H9 (cell line): ENCODE data around the gene ZNF440. TPM values are rescaled to one million over a fixed set of nuclear protein-coding genes. Genes with fewer than 3 reads are reported as not detected.

Source experiments
- DNase-seq: peaks from one replicate; pipeline ENCODE4 v3.0.0-alpha.2; 2017
- H2AFZ ChIP-seq: one replicate; pipeline ENCODE4 v1.6.1; 2013; ENCODE audit warnings: mild to moderate bottlenecking, low read length, control low read depth, moderate library complexity
- H2AK5ac ChIP-seq: 2 replicates; pipeline ENCODE4 v1.6.1; 2013; ENCODE audit warnings: low read length, control low read depth, mixed read lengths; ENCODE audit not compliant: insufficient read length
- H2BK120ac ChIP-seq: one replicate; pipeline ENCODE4 v1.6.1; 2013; ENCODE audit warnings: low read depth, mild to moderate bottlenecking, low read length, control low read depth, inconsistent platforms; ENCODE audit not compliant: poor library complexity, severe bottlenecking
- H2BK12ac ChIP-seq: 2 replicates; pipeline ENCODE4 v1.6.1; 2013; ENCODE audit warnings: low read length, control low read depth, mixed read lengths, low read depth; ENCODE audit not compliant: insufficient read length
- H2BK15ac ChIP-seq: 2 replicates; pipeline ENCODE4 v1.6.1; 2013; ENCODE audit warnings: low read depth, low read length, control low read depth
- H2BK20ac ChIP-seq: one replicate; pipeline ENCODE4 v1.6.1; 2013; ENCODE audit warnings: low read depth, mild to moderate bottlenecking, low read length, control low read depth, inconsistent platforms; ENCODE audit not compliant: poor library complexity, severe bottlenecking
- H2BK5ac ChIP-seq: 2 replicates; pipeline ENCODE4 v1.6.1; 2013; ENCODE audit warnings: low read length, control low read depth, mixed read lengths; ENCODE audit not compliant: insufficient read length
- H3K14ac ChIP-seq: 2 replicates; pipeline ENCODE4 v1.6.1; 2013; ENCODE audit warnings: low read length, control low read depth; ENCODE audit not compliant: insufficient read depth
- H3K18ac ChIP-seq: 2 replicates; pipeline ENCODE4 v1.6.1; 2013; ENCODE audit warnings: low read depth, mild to moderate bottlenecking, mixed read lengths, low read length, control low read depth; ENCODE audit not compliant: insufficient read length
- H3K23ac ChIP-seq: 2 replicates; pipeline ENCODE4 v1.6.1; 2013; ENCODE audit warnings: low read length, control low read depth, mixed read lengths, low read depth; ENCODE audit not compliant: insufficient read length
- H3K23me2 ChIP-seq: 2 replicates; pipeline ENCODE4 v1.6.1; 2013; ENCODE audit warnings: low read depth, mild to moderate bottlenecking, mixed read lengths, low read length, control low read depth; ENCODE audit not compliant: insufficient read length, poor library complexity, severe bottlenecking
- H3K27ac ChIP-seq: 2 replicates; pipeline ENCODE4 v1.5.1; 2013; ENCODE audit warnings: low read length, control low read depth, mixed read lengths, low read depth; ENCODE audit not compliant: insufficient read length
- H3K27me3 ChIP-seq: 2 replicates; pipeline ENCODE4 v1.6.1; 2013; ENCODE audit warnings: low read length, control low read depth, inconsistent platforms; ENCODE audit not compliant: insufficient read depth
- H3K4ac ChIP-seq: 2 replicates; pipeline ENCODE4 v1.6.1; 2013; ENCODE audit warnings: low read depth, mild to moderate bottlenecking, control low read depth, inconsistent platforms, low read length, moderate library complexity
- H3K4me1 ChIP-seq: 2 replicates; pipeline ENCODE4 v1.6.1; 2013; ENCODE audit warnings: low read length, control low read depth, inconsistent platforms; ENCODE audit not compliant: insufficient read depth
- H3K4me2 ChIP-seq: 2 replicates; pipeline ENCODE4 v1.6.1; 2013; ENCODE audit warnings: low read length, control low read depth, mixed read lengths; ENCODE audit not compliant: insufficient read length, insufficient read depth
- H3K56ac ChIP-seq: 2 replicates; pipeline ENCODE4 v1.6.1; 2013; ENCODE audit warnings: low read depth, mild to moderate bottlenecking, mixed read lengths, low read length, control low read depth; ENCODE audit not compliant: insufficient read length
- H3K79me1 ChIP-seq: 2 replicates; pipeline ENCODE4 v1.6.1; 2013; ENCODE audit warnings: low read depth, mild to moderate bottlenecking, moderate library complexity, low read length, control low read depth, inconsistent platforms; ENCODE audit not compliant: insufficient read depth, poor library complexity, severe bottlenecking
- H3K79me2 ChIP-seq: 2 replicates; pipeline ENCODE4 v1.6.1; 2013; ENCODE audit warnings: low read length, control low read depth, inconsistent platforms; ENCODE audit not compliant: insufficient read depth
- H3K9ac ChIP-seq: 2 replicates; pipeline ENCODE4 v1.6.1; 2013; ENCODE audit warnings: low read length, control low read depth, mixed read lengths; ENCODE audit not compliant: insufficient read length; ENCODE audit errors: extremely low read depth
- H3K9me3 ChIP-seq: one replicate; pipeline ENCODE4 v1.6.1; 2013; ENCODE audit warnings: low read depth, low read length, inconsistent platforms; ENCODE audit not compliant: control insufficient read depth
- H3T11ph ChIP-seq: one replicate; pipeline ENCODE4 v1.6.1; 2013; ENCODE audit warnings: mild to moderate bottlenecking, low read length, control low read depth, inconsistent platforms
- H4K20me1 ChIP-seq: one replicate; pipeline ENCODE4 v1.6.1; 2013; ENCODE audit not compliant: control insufficient read depth, insufficient read length, insufficient read depth
- H4K5ac ChIP-seq: 2 replicates; pipeline ENCODE4 v1.6.1; 2013; ENCODE audit warnings: low read depth, mild to moderate bottlenecking, mixed read lengths, low read length, control low read depth; ENCODE audit not compliant: insufficient read length
- H4K8ac ChIP-seq: replicated peaks from 2 replicates; pipeline ENCODE4 v1.6.1; 2013; ENCODE audit warnings: low read length, control low read depth, mixed read lengths, low read depth; ENCODE audit not compliant: insufficient read length
- H4K91ac ChIP-seq: 2 replicates; pipeline ENCODE4 v1.6.1; 2013; ENCODE audit warnings: low read depth, mild to moderate bottlenecking, moderate library complexity, mixed read lengths, low read length, control low read depth; ENCODE audit not compliant: insufficient read length
- H3K27ac Mint-ChIP-seq, 3 experiments: 2 replicates in 2 of 3; 3 replicates in 1 of 3; pipeline ENCODE4 v1.8.0; 2020 to 2021; ENCODE audit warnings: mixed read lengths in 3 of 3, mild to moderate bottlenecking in 1 of 3, moderate library complexity in 1 of 3
- H3K27me3 Mint-ChIP-seq: 2 replicates; pipeline ENCODE4 v1.8.0; 2021; ENCODE audit warnings: low read depth, mild to moderate bottlenecking, moderate library complexity, mixed read lengths
- H3K36me3 Mint-ChIP-seq, 3 experiments: 2 replicates in 2 of 3; 3 replicates in 1 of 3; pipeline ENCODE4 v1.8.0; 2020 to 2021; ENCODE audit warnings: low read depth in 3 of 3, mixed read lengths in 3 of 3; ENCODE audit not compliant: insufficient read depth in 1 of 3
- H3K4me1 Mint-ChIP-seq, 2 experiments: 2 replicates each; pipeline ENCODE4 v1.8.0; 2020; ENCODE audit warnings: mixed read lengths in 2 of 2
- H3K4me3 Mint-ChIP-seq, 2 experiments: 2 replicates in 1 of 2; 3 replicates in 1 of 2; pipeline ENCODE4 v1.8.0; 2020 to 2021; ENCODE audit warnings: mild to moderate bottlenecking in 2 of 2, mixed read lengths in 2 of 2, moderate library complexity in 1 of 2
- H3K9me3 Mint-ChIP-seq, 2 experiments: 2 replicates in 1 of 2; 3 replicates in 1 of 2; pipeline ENCODE4 v1.8.0; 2020; ENCODE audit warnings: mild to moderate bottlenecking in 2 of 2, mixed read lengths in 2 of 2, moderate library complexity in 1 of 2
- CTCF ChIP-seq: fragments of 200-600 bp; sonication (generic); conservative IDR thresholded peaks from 3 replicates; pipeline ENCODE4 v1.8.0; 2021; ENCODE audit warnings: antibody characterized with exemption, mild to moderate bottlenecking
- WGBS: extraction: QIAGEN DNeasy Blood & Tissue Kit; methylation state at CpG from one replicate; pipeline ENCODE4 v1.1.7; 2013; ENCODE audit warnings: missing lambda C conversion rate, low lambda C conversion rate, mixed read lengths; ENCODE audit not compliant: insufficient read length; ENCODE audit errors: extremely low coverage; 5-methylcytosine and 5-hydroxymethylcytosine counted together
- total RNA-seq: library from RNA; stranded (reverse); gene quantifications from 2 replicates; pipeline ENCODE4 v1.2.1, GENCODE V29; 2021

Gene ZNF440
- total RNA-seq, 1 experiment from 2014 or later: 4.1 TPM

DNA sequence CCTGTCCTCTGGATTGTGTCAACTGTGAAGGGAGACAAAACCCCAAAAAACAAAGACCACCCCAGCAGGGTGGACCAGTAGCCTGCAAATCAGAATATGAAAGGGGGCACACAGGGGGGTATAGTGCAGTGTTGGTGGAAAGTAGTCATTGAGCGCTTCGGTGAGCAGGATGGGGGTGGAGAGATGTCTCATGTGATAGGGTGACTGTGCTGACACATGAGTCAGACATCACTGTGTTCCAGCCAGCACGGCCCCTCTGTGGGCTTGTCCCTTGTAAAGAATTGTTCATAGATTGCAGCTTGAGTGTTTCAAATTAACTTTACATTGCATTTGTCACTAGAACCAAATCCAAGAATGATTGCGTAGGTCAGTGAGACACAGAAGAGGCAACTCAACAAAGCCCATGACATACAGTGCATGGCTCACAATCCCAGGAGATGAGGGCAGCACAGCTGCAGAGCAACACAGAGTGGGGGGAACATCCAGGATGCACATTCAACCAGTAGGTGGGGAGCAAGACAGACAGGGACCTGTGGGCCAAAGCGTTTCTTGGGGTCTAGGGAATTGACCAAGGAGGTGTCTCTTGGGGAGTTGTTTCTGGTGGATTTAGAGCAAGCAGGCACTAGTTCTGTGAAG, 7.5 kb downstream of the ZNF440 start:
- H2BK20ac ChIP-seq: no peak overlapping the region
- H3K4me1 Mint-ChIP-seq: peaks cover 13 to 16% of the 10 kb centered on the region in 2 experiments
- no peak overlapping the region for H3K4me2 ChIP-seq
- H3K27ac ChIP-seq: no peak overlapping the region
- no peak overlapping the region for H3K9ac ChIP-seq
- no peak overlapping the region for H3K56ac ChIP-seq
- H3K79me2 ChIP-seq: no peaks in the 10 kb centered on the region
- H2BK12ac ChIP-seq: no peak overlapping the region
- no peak overlapping the region for H3K14ac ChIP-seq
- H3K27me3 ChIP-seq: no peaks in the 10 kb centered on the region
- H3K36me3 Mint-ChIP-seq: peaks cover 3 to 30% (median 13%) of the 10 kb centered on the region in 3 experiments; a peak in 6 of 7 replicates
- peaks cover 9 to 21% of the 10 kb centered on the region in 2 experiments for H3K9me3 Mint-ChIP-seq
- H4K8ac ChIP-seq: no peak overlapping the region
- H3K23ac ChIP-seq: no peak overlapping the region
- H3K4me1 ChIP-seq: no peaks in the 10 kb centered on the region
- H3K18ac ChIP-seq: no peak overlapping the region
- H3K79me1 ChIP-seq: no peaks in the 10 kb centered on the region
- H4K20me1 ChIP-seq: no peaks in the 10 kb centered on the region
- no peak overlapping the region for H2BK5ac ChIP-seq
- no peak overlapping the region for H4K5ac ChIP-seq
- H2BK15ac ChIP-seq: no peak overlapping the region
- peaks cover 10% of the 10 kb centered on the region for H3K27me3 Mint-ChIP-seq
- H3K27ac Mint-ChIP-seq: no peak overlapping the region
- TF ChIP-seq CTCF: no peak
- H2AFZ ChIP-seq: no peak overlapping the region
- WGBS: no CpG with 5 or more reads among the region's 5 CpGs
- no peak overlapping the region for H3T11ph ChIP-seq
- H2BK120ac ChIP-seq: no peak overlapping the region
- H3K23me2 ChIP-seq: no peaks in the 10 kb centered on the region
- H3K4me3 Mint-ChIP-seq: no peak overlapping the region
- no peaks in the 10 kb centered on the region for H3K9me3 ChIP-seq
- no peak for DNase-seq
- no peak overlapping the region for H3K4ac ChIP-seq
- no peak overlapping the region for H2AK5ac ChIP-seq
- no peak overlapping the region for H4K91ac ChIP-seq
